ENCODE data around the gene PIGU.

The PIGU gene

GRCh38 chr20:34542439-34542838, 134.5 kb downstream of the PIGU start:
- Histone ChIP-seq H3K9ac (ENCODE audit: low read depth, low read length) (no peak overlapping the region), H3K4me3 (ENCODE audit: low read length) (no peak overlapping the region), H3K4me1 (ENCODE audit: insufficient read depth, low read length) (no peaks in the 10 kb centered on the region), H3K27me3 (ENCODE audit: insufficient read depth, low read length) (peaks cover 9% of the 10 kb centered on the region; the same call in 1 of the 2 replicates), H3K27ac (ENCODE audit: low read length) (no peak overlapping the region), H3K9me3 (ENCODE audit: insufficient read depth, low read depth, low read length) (no peaks in the 10 kb centered on the region), H3K36me3 (ENCODE audit: insufficient read depth, low read depth, low read length) (peaks cover 32% of the 10 kb centered on the region)

GRCh38 chr20:34541917-34542316, 135.0 kb downstream of the PIGU start:
- H3K4me3 ChIP-seq (ENCODE audit: low read length), result no peak overlapping the region
- no peaks in the 10 kb centered on the region for H3K4me1 ChIP-seq (ENCODE audit: insufficient read depth, low read length)
- peaks cover 9% of the 10 kb centered on the region; the same call in 1 of the 2 replicates for H3K27me3 ChIP-seq (ENCODE audit: insufficient read depth, low read length)
- H3K36me3 ChIP-seq (ENCODE audit: insufficient read depth, low read depth, low read length), result peaks cover 37% of the 10 kb centered on the region
- H3K9me3 ChIP-seq (ENCODE audit: insufficient read depth, low read depth, low read length), result no peaks in the 10 kb centered on the region
- no peak overlapping the region for H3K27ac ChIP-seq (ENCODE audit: low read length)
- no peak overlapping the region for H3K9ac ChIP-seq (ENCODE audit: low read depth, low read length)

- Histone ChIP-seq H3K27ac (ENCODE audit: low read length) (no peak overlapping the region), H3K9me3 (ENCODE audit: insufficient read depth, low read depth, low read length) (no peaks in the 10 kb centered on the region), H3K4me1 (ENCODE audit: insufficient read depth, low read length) (no peaks in the 10 kb centered on the region), H3K36me3 (ENCODE audit: insufficient read depth, low read depth, low read length) (peaks cover 40% of the 10 kb centered on the region), H3K9ac (ENCODE audit: low read depth, low read length) (no peak overlapping the region), H3K27me3 (ENCODE audit: insufficient read depth, low read length) (peaks cover 9% of the 10 kb centered on the region; the same call in 1 of the 2 replicates), H3K4me3 (ENCODE audit: low read length) (no peak overlapping the region)
Observed at GRCh38 chr20:34541264-34541901, 135.5 kb downstream of the PIGU start.

DNA sequence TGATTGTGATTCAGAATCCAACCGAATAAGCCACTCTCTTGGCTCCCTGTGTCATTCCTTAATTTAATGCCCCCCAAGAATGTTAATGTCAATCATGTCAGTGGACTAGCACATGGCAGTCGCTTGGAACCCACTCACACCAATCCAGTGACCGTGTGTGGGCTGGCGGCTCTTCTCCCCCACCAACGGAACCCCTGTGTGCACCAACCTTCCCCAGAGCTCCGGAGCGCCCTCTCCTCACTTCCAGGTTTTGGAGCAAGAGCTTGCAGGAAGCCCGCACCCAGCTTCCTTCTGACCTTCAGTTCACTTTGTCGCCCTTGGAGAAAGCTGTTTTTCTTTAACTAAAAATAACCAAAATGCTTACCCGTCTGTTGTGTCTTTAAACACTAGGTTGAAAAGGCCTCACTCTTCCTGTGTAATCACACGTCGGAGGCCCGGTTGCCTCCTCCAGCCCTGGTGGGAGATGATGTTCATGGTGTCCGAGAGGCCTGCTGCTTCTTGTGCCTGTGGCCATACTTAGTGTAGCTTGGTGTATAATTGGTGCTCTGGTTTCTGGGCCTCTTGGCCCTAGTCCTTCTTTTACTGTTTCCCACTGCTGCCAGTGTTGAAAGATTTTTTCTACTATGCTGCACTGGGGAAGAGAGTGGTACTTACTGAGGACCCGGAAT, 136.2 kb downstream of the PIGU start:
- peaks cover 45% of the 10 kb centered on the region for H3K36me3 ChIP-seq (ENCODE audit: insufficient read depth, low read depth, low read length)
- no peaks in the 10 kb centered on the region for H3K9me3 ChIP-seq (ENCODE audit: insufficient read depth, low read depth, low read length)
- no peak overlapping the region for H3K4me3 ChIP-seq (ENCODE audit: low read length)
- no peak overlapping the region for H3K9ac ChIP-seq (ENCODE audit: low read depth, low read length)
- peaks cover 9% of the 10 kb centered on the region; the same call in 1 of the 2 replicates for H3K27me3 ChIP-seq (ENCODE audit: insufficient read depth, low read length)
- H3K27ac ChIP-seq (ENCODE audit: low read length), result no peak overlapping the region
- H3K4me1 ChIP-seq (ENCODE audit: insufficient read depth, low read length), result no peaks in the 10 kb centered on the region

DNA sequence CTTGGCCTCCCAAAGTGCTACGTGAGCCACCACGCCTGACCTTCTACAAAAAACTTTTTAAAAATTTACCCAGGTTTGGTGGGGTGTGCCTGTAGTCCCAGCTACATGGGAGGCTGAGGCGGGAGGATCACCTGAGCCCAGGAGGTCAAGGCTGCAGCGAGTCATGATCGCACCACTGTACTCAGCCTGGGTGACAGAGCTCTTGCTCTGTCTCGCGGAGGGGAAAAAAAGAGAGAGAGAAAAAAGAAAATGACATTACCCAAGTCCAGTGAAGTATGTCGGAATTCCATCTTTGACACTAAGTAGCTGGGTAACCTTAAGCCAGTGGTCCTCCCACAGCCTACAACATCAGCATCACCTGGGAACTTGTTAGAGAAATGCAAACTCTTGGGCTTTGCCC, 137.1 kb downstream of the PIGU start:
- Histone ChIP-seq H3K27ac (ENCODE audit: low read length) (no peak overlapping the region), H3K4me1 (ENCODE audit: insufficient read depth, low read length) (no peaks in the 10 kb centered on the region), H3K9me3 (ENCODE audit: insufficient read depth, low read depth, low read length) (no peaks in the 10 kb centered on the region), H3K36me3 (ENCODE audit: insufficient read depth, low read depth, low read length) (peaks cover 55% of the 10 kb centered on the region), H3K9ac (ENCODE audit: low read depth, low read length) (no peak overlapping the region), H3K27me3 (ENCODE audit: insufficient read depth, low read length) (peaks cover 1% of the 10 kb centered on the region; the same call in 1 of the 2 replicates), H3K4me3 (ENCODE audit: low read length) (no peak overlapping the region)

DNA sequence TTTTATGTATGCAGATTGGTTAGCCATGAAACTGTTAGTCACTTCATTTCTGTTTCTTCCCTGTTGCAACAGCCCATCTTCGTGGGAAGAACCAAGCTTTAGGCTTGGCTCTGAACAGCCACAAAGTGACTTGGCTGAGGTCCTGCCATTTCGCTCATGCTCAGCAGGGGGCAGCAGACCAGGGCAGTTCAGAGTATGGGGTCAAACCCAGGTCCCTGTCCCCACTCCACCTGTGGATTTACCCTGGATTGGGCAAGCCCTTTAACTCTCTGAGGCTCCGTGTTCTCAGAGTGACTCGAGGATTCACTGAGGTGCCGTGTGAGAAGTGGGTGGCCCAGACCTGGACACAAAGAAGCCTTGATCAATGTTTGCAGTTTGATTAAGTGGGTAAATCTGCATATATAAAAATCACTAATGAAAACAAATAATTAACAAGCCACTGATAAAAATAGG, 138.2 kb downstream of the PIGU start:
- H3K9ac ChIP-seq (ENCODE audit: low read depth, low read length), result no peak overlapping the region
- H3K27ac ChIP-seq (ENCODE audit: low read length), result no peak overlapping the region
- H3K9me3 ChIP-seq (ENCODE audit: insufficient read depth, low read depth, low read length), result no peaks in the 10 kb centered on the region
- H3K27me3 ChIP-seq (ENCODE audit: insufficient read depth, low read length), result no peaks in the 10 kb centered on the region
- H3K4me3 ChIP-seq (ENCODE audit: low read length), result no peak overlapping the region
- no peaks in the 10 kb centered on the region for H3K4me1 ChIP-seq (ENCODE audit: insufficient read depth, low read length)
- H3K36me3 ChIP-seq (ENCODE audit: insufficient read depth, low read depth, low read length), result peaks cover 62% of the 10 kb centered on the region

- Histone ChIP-seq H3K27ac (ENCODE audit: low read length) (no peak overlapping the region), H3K9ac (ENCODE audit: low read depth, low read length) (no peak overlapping the region), H3K36me3 (ENCODE audit: insufficient read depth, low read depth, low read length) (peaks cover 70% of the 10 kb centered on the region), H3K9me3 (ENCODE audit: insufficient read depth, low read depth, low read length) (no peaks in the 10 kb centered on the region), H3K4me3 (ENCODE audit: low read length) (no peak overlapping the region), H3K4me1 (ENCODE audit: insufficient read depth, low read length) (no peaks in the 10 kb centered on the region), H3K27me3 (ENCODE audit: insufficient read depth, low read length) (no peaks in the 10 kb centered on the region)
Observed at GRCh38 chr20:34537651-34538050, 139.2 kb downstream of the PIGU start.

- Histone ChIP-seq H3K4me3 (ENCODE audit: low read length) (no peak overlapping the region), H3K27ac (ENCODE audit: low read length) (no peak overlapping the region), H3K4me1 (ENCODE audit: insufficient read depth, low read length) (no peaks in the 10 kb centered on the region), H3K9ac (ENCODE audit: low read depth, low read length) (no peak overlapping the region), H3K27me3 (ENCODE audit: insufficient read depth, low read length) (no peaks in the 10 kb centered on the region), H3K36me3 (ENCODE audit: insufficient read depth, low read depth, low read length) (peaks cover 78% of the 10 kb centered on the region), H3K9me3 (ENCODE audit: insufficient read depth, low read depth, low read length) (no peaks in the 10 kb centered on the region)
Observed at GRCh38 chr20:34536798-34537394, 140.0 kb downstream of the PIGU start.

DNA sequence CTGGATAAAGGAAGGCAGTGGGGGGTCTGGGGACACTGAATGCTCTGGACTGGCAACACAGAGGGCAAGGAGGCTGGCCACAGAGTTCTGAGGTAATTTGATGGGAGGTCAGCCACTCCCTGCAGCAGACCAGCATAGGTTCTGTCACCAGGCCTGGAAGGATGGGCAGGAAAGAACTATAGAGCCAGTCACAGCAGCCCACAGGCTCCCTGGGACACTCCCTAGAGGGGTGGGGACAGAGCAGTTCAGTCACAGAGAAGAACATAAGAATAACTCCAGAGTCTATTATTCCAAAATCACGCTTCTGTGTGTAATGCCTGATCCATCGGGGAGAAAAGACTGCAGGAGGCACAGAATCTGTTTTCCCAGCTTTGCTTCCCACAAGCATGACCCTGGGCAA, 141.0 kb downstream of the PIGU start:
- H3K9ac ChIP-seq (ENCODE audit: low read depth, low read length), result no peak overlapping the region
- H3K36me3 ChIP-seq (ENCODE audit: insufficient read depth, low read depth, low read length), result peaks cover 78% of the 10 kb centered on the region
- no peaks in the 10 kb centered on the region for H3K9me3 ChIP-seq (ENCODE audit: insufficient read depth, low read depth, low read length)
- H3K27ac ChIP-seq (ENCODE audit: low read length), result no peak overlapping the region
- no peak overlapping the region for H3K4me3 ChIP-seq (ENCODE audit: low read length)
- H3K27me3 ChIP-seq (ENCODE audit: insufficient read depth, low read length), result no peaks in the 10 kb centered on the region
- no peaks in the 10 kb centered on the region for H3K4me1 ChIP-seq (ENCODE audit: insufficient read depth, low read length)

GRCh38 chr20:34535301-34535840, 141.5 kb downstream of the PIGU start:
- Histone ChIP-seq H3K4me1 (ENCODE audit: insufficient read depth, low read length) (no peaks in the 10 kb centered on the region), H3K36me3 (ENCODE audit: insufficient read depth, low read depth, low read length) (peaks cover 78% of the 10 kb centered on the region), H3K9ac (ENCODE audit: low read depth, low read length) (no peak overlapping the region), H3K4me3 (ENCODE audit: low read length) (no peak overlapping the region), H3K9me3 (ENCODE audit: insufficient read depth, low read depth, low read length) (no peaks in the 10 kb centered on the region), H3K27me3 (ENCODE audit: insufficient read depth, low read length) (no peaks in the 10 kb centered on the region), H3K27ac (ENCODE audit: low read length) (no peak overlapping the region)

- Histone ChIP-seq H3K27ac (ENCODE audit: low read length) (no peak overlapping the region), H3K4me3 (ENCODE audit: low read length) (no peak overlapping the region), H3K9me3 (ENCODE audit: insufficient read depth, low read depth, low read length) (no peaks in the 10 kb centered on the region), H3K9ac (ENCODE audit: low read depth, low read length) (no peak overlapping the region), H3K36me3 (ENCODE audit: insufficient read depth, low read depth, low read length) (peaks cover 79% of the 10 kb centered on the region), H3K27me3 (ENCODE audit: insufficient read depth, low read length) (no peaks in the 10 kb centered on the region), H3K4me1 (ENCODE audit: insufficient read depth, low read length) (no peaks in the 10 kb centered on the region)
Observed at GRCh38 chr20:34534391-34535165, 142.3 kb downstream of the PIGU start.

Measured in iPS-20b (cell line).